ENCODE data around the gene IGSF9.

IGSF9 gene

GRCh38 chr1:159981351-159982055 lies 36.1 kb upstream of the IGSF9 start:
- H3K4me3 ChIP-seq (ENCODE audit: low read depth, low read length), result no peak overlapping the region
- DNase-seq (ENCODE audit: low read depth), result no peak
- TF ChIP-seq, protein P1, sequence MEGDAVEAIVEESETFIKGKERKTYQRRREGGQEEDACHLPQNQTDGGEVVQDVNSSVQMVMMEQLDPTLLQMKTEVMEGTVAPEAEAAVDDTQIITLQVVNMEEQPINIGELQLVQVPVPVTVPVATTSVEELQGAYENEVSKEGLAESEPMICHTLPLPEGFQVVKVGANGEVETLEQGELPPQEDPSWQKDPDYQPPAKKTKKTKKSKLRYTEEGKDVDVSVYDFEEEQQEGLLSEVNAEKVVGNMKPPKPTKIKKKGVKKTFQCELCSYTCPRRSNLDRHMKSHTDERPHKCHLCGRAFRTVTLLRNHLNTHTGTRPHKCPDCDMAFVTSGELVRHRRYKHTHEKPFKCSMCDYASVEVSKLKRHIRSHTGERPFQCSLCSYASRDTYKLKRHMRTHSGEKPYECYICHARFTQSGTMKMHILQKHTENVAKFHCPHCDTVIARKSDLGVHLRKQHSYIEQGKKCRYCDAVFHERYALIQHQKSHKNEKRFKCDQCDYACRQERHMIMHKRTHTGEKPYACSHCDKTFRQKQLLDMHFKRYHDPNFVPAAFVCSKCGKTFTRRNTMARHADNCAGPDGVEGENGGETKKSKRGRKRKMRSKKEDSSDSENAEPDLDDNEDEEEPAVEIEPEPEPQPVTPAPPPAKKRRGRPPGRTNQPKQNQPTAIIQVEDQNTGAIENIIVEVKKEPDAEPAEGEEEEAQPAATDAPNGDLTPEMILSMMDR (IDR thresholded peaks at IDR 0.05; ENCODE audit: control insufficient read depth, extremely low read depth, insufficient read depth), result no peak

- TF ChIP-seq, protein P1 (IDR thresholded peaks at IDR 0.05; ENCODE audit: control insufficient read depth, extremely low read depth, insufficient read depth), result no peak
- no peak overlapping the region for H3K4me3 ChIP-seq (ENCODE audit: low read depth, low read length)
- no peak for DNase-seq (ENCODE audit: low read depth)
These were observed 35.4 kb upstream of the IGSF9 start for GRCh38 chr1:159980786-159981185.

- no peak overlapping the region for H3K4me3 ChIP-seq (ENCODE audit: low read depth, low read length)
- TF ChIP-seq, protein P1 (IDR thresholded peaks at IDR 0.05; ENCODE audit: control insufficient read depth, extremely low read depth, insufficient read depth), result no peak
- no peak for DNase-seq (ENCODE audit: low read depth)
These were observed 34.7 kb upstream of the IGSF9 start for GRCh38 chr1:159980076-159980475.

DNA sequence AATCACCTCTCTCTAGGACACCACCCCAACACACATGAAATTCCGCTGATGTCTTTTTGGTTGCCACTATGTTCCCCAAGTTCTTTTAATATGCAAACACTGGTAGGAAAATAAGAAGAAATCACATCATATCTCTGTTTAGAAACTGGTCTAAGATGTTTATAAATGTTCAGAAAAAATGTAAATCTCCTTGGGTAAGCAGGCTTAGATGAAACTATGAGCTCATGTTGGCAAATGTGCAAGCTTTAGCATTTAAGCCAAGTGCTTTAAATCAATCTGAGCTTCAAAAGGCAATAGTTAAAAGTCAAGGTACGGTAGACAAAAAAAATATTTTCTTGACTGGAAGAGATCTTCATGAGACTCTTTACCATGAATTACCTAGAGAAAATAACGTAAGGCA lies 33.8 kb upstream of the IGSF9 start:
- TF ChIP-seq, protein P1 (IDR thresholded peaks at IDR 0.05; ENCODE audit: control insufficient read depth, extremely low read depth, insufficient read depth), result no peak
- no peak for DNase-seq (ENCODE audit: low read depth)

GRCh38 chr1:159978107-159978398 lies 32.6 kb upstream of the IGSF9 start:
- TF ChIP-seq, protein P1 (IDR thresholded peaks at IDR 0.05; ENCODE audit: control insufficient read depth, extremely low read depth, insufficient read depth), result no peak
- no peak for DNase-seq (ENCODE audit: low read depth)
- H3K4me3 ChIP-seq (ENCODE audit: low read depth, low read length), result no peak overlapping the region

More for the DNA sequence above, 33.8 kb upstream of the IGSF9 start:
- no peak overlapping the region for H3K4me3 ChIP-seq (ENCODE audit: low read depth, low read length)

DNA sequence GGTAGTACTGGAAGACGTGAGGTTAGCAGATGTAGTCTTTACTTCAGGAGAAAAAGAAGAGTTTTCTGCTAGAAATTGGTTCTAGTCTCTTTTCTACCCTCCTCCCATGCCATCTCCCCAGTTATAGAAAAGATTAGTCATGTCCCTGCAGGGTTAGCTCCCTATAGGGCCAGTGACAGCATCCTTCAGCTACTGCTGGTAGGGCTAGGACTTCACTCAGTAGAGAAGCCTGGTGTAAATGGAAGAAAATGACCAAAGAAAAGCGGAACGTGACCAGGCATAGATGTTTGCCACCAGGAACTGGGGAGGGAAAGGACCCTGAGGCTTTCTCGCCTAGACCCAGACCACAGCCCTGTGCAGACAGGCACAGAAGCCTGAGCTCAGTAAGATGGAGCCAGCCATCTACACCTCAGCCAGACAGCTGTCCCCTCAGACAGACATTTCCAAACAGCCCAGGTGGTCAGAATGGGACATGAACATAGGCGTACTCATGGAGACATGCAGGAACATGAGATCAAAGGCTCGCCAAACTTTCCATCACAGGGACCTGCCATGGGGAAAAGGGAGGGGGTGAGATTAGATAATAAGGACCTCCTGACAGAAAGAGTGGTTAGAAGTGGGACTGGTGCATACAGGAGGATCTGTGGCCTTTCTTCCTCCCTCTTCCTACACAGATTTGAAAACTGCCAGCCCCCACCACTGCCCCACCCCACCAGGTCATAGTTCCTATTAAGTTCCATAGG lies 32.1 kb upstream of the IGSF9 start:
- no peak for DNase-seq (ENCODE audit: low read depth)
- no peak overlapping the region for H3K4me3 ChIP-seq (ENCODE audit: low read depth, low read length)

More for the DNA sequence above, 32.1 kb upstream of the IGSF9 start:
- TF ChIP-seq, protein P1 (IDR thresholded peaks at IDR 0.05; ENCODE audit: control insufficient read depth, extremely low read depth, insufficient read depth), result no peak
